SK-N-SH treated with all-trans-retinoic acid at 6 μM for 48 hours (cell line): Measurements from ENCODE around the gene NSMF.
A peak's percentile ranks its signal among the peaks of the same experiment; 100 is the strongest.

Experiments
- ATAC-seq: fragments of 200-7000 bp; cut with Tn5 transposase; 3 replicates; pipeline ENCODE4 v1.9.1; 2020; ENCODE audit warnings: mild to moderate bottlenecking, moderate library complexity
- ARNTL ChIP-seq: fragments of 450-650 bp; formaldehyde crosslinking; IDR thresholded peaks from 2 replicates; pipeline ENCODE4 v1.5.0; 2020; ENCODE audit warnings: low read depth, mild to moderate bottlenecking, moderate library complexity, borderline replicate concordance
- BACH2 ChIP-seq: fragments of 250-450 bp; sonication (Bioruptor Pico); IDR thresholded peaks from 2 replicates; pipeline ENCODE4 v1.9.0; 2021; ENCODE audit warnings: mild to moderate bottlenecking, borderline replicate concordance
- CSDC2 ChIP-seq: fragments of 250-450 bp; sonication (Bioruptor Pico); IDR thresholded peaks from 2 replicates; pipeline ENCODE4 v1.5.0; 2020; ENCODE audit warnings: mild to moderate bottlenecking, moderate library complexity
- ESRRG ChIP-seq: fragments of 250-450 bp; sonication (Bioruptor Pico); IDR thresholded peaks from 2 replicates; pipeline ENCODE4 v1.6.1; 2021; ENCODE audit warnings: mild to moderate bottlenecking
- ISL1 ChIP-seq: fragments of 250-450 bp; sonication (Bioruptor Pico); IDR thresholded peaks from 2 replicates; pipeline ENCODE4 v2.1.2; 2022; ENCODE audit warnings: mild to moderate bottlenecking, moderate library complexity
- OSR1 ChIP-seq: fragments of 250-450 bp; sonication (Bioruptor Pico); IDR thresholded peaks from 2 replicates; pipeline ENCODE4 v1.8.0; 2022; ENCODE audit warnings: moderate library complexity, mild to moderate bottlenecking, inconsistent platforms
- POU6F1 ChIP-seq: fragments of 250-450 bp; sonication (Bioruptor Pico); IDR thresholded peaks from 2 replicates; pipeline ENCODE4 v1.8.0; 2021; ENCODE audit warnings: low read depth, mild to moderate bottlenecking, moderate library complexity, borderline replicate concordance
- PPARA ChIP-seq: fragments of 250-450 bp; sonication (Bioruptor Pico); IDR thresholded peaks from 2 replicates; pipeline ENCODE4 v1.5.0; 2020; ENCODE audit warnings: mild to moderate bottlenecking, borderline replicate concordance
- RARB ChIP-seq: fragments of 250-450 bp; sonication (Bioruptor Pico); IDR thresholded peaks from 2 replicates; pipeline ENCODE4 v1.8.0; 2021; ENCODE audit warnings: mild to moderate bottlenecking, moderate library complexity
- SNAI2 ChIP-seq: fragments of 250-450 bp; sonication (Bioruptor Pico); IDR thresholded peaks from 2 replicates; pipeline ENCODE4 v1.5.0; 2020; ENCODE audit warnings: mild to moderate bottlenecking, moderate library complexity
- TOX ChIP-seq: fragments of 250-450 bp; sonication (Bioruptor Pico); IDR thresholded peaks from 2 replicates; pipeline ENCODE4 v1.8.0; 2021; ENCODE audit warnings: mild to moderate bottlenecking, moderate library complexity, borderline replicate concordance
- TSHZ2 ChIP-seq: fragments of 250-450 bp; sonication (Bioruptor Pico); IDR thresholded peaks from 2 replicates; pipeline ENCODE4 v1.5.0; 2020; ENCODE audit warnings: mild to moderate bottlenecking, moderate library complexity
- ZC3H10 ChIP-seq: fragments of 250-450 bp; sonication (Bioruptor Pico); IDR thresholded peaks from 2 replicates; pipeline ENCODE4 v1.5.1; 2021; ENCODE audit warnings: mild to moderate bottlenecking, moderate library complexity
- ZFP3 ChIP-seq: fragments of 250-450 bp; sonication (Bioruptor Pico); IDR thresholded peaks from 2 replicates; pipeline ENCODE4 v1.5.0; 2020; ENCODE audit warnings: mild to moderate bottlenecking, moderate library complexity
- ZNF70 ChIP-seq: fragments of 450-650 bp; formaldehyde crosslinking; IDR thresholded peaks from 2 replicates; pipeline ENCODE4 v1.5.0; 2020; ENCODE audit warnings: mild to moderate bottlenecking, moderate library complexity
- ZNF8 ChIP-seq: fragments of 450-650 bp; formaldehyde crosslinking; IDR thresholded peaks from 2 replicates; pipeline ENCODE4 v1.5.0; 2020; ENCODE audit warnings: mild to moderate bottlenecking, moderate library complexity

Gene NSMF

GRCh38 chr9:137486141-137486490 lies 27.0 kb upstream of the NSMF start (continued):
- no peak for TF ChIP-seq POU6F1 (CRISPR knock-in tag)

- ATAC-seq: no peak
- TF ChIP-seq BACH2 (CRISPR knock-in tag) (no peak), ZFP3 (CRISPR knock-in tag) (no peak), SNAI2 (CRISPR knock-in tag) (no peak), ZNF70 (CRISPR knock-in tag) (no peak), RARB (no peak), OSR1 (CRISPR knock-in tag) (no peak), TSHZ2 (CRISPR knock-in tag) (no peak), ARNTL (CRISPR knock-in tag) (no peak), ESRRG (CRISPR knock-in tag) (no peak)
These were observed 26.4 kb upstream of the NSMF start for GRCh38 chr9:137485343-137486140.

GRCh38 chr9:137484551-137485315 lies 25.6 kb upstream of the NSMF start:
- ATAC-seq: no peak
- TF ChIP-seq ARNTL (CRISPR knock-in tag) (no peak), RARB (no peak), ZFP3 (CRISPR knock-in tag) (no peak), ISL1 (CRISPR knock-in tag) (no peak), ESRRG (CRISPR knock-in tag) (no peak), SNAI2 (CRISPR knock-in tag) (no peak), TOX (CRISPR knock-in tag) (no peak), TSHZ2 (CRISPR knock-in tag) (no peak), ZNF8 (CRISPR knock-in tag) (no peak), POU6F1 (CRISPR knock-in tag) (no peak), CSDC2 (CRISPR knock-in tag) (no peak), PPARA (CRISPR knock-in tag) (no peak)

- no peak for TF ChIP-seq ZC3H10 (CRISPR knock-in tag)
- no peak for TF ChIP-seq CSDC2 (CRISPR knock-in tag)
- no peak for TF ChIP-seq POU6F1 (CRISPR knock-in tag)
- no peak for TF ChIP-seq ESRRG (CRISPR knock-in tag)
These were observed 23.1 kb upstream of the NSMF start for GRCh38 chr9:137482094-137482781.

More at GRCh38 chr9:137482094-137482781, 23.1 kb upstream of the NSMF start:
- ATAC-seq: peak; percentile 80
